CD4-positive, alpha-beta T cell treated with Interleukin-12 subunit alpha and Interleukin-12 subunit beta, for 1 hour (primary cell): ENCODE measurements around the gene CFAP299.
A peak's percentile ranks its signal among the peaks of the same experiment; 100 is the strongest.

Experiments
- DNase-seq: peaks from one replicate; pipeline ENCODE4 v3.0.0-alpha.2; 2020

The CFAP299 gene

GRCh38 chr4:80393246-80393969 lies 57.9 kb downstream of the CFAP299 start:
- DNase-seq = no peak

GRCh38 chr4:80393970-80394250 lies 58.4 kb downstream of the CFAP299 start:
- no peak for DNase-seq

- DNase-seq = no peak
These were observed 71.7 kb downstream of the CFAP299 start for GRCh38 chr4:80407246-80407645.

GRCh38 chr4:80409809-80410208 lies 74.3 kb downstream of the CFAP299 start:
- no peak for DNase-seq

- no peak for DNase-seq
These were observed 76.8 kb downstream of the CFAP299 start for GRCh38 chr4:80412322-80412721.

- no peak for DNase-seq
These were observed 77.6 kb downstream of the CFAP299 start for GRCh38 chr4:80413086-80413485.

- no peak for DNase-seq
These were observed 81.5 kb downstream of the CFAP299 start for GRCh38 chr4:80417019-80417418.

GRCh38 chr4:80419946-80420345 lies 84.4 kb downstream of the CFAP299 start:
- DNase-seq = no peak

- DNase-seq = no peak
These were observed 85.1 kb downstream of the CFAP299 start for GRCh38 chr4:80420638-80421037.

GRCh38 chr4:80422727-80423404 lies 87.3 kb downstream of the CFAP299 start:
- DNase-seq = peak; percentile 40

- no peak for DNase-seq
These were observed 88.2 kb downstream of the CFAP299 start for GRCh38 chr4:80423553-80424224.

- DNase-seq = no peak
These were observed 88.7 kb downstream of the CFAP299 start for GRCh38 chr4:80424225-80424581.

GRCh38 chr4:80425124-80426100 lies 89.9 kb downstream of the CFAP299 start:
- DNase-seq = no peak

GRCh38 chr4:80431203-80431965 lies 95.9 kb downstream of the CFAP299 start:
- no peak for DNase-seq

- no peak for DNase-seq
These were observed 98.7 kb downstream of the CFAP299 start for GRCh38 chr4:80434238-80434637.

- DNase-seq = peak; percentile 3
These were observed 102.5 kb downstream of the CFAP299 start for GRCh38 chr4:80438016-80438415.

GRCh38 chr4:80439294-80440061 lies 103.9 kb downstream of the CFAP299 start:
- DNase-seq = peak; percentile 55

GRCh38 chr4:80446248-80446647 lies 110.7 kb downstream of the CFAP299 start:
- no peak for DNase-seq

GRCh38 chr4:80446664-80447063 lies 111.1 kb downstream of the CFAP299 start:
- DNase-seq = no peak

- no peak for DNase-seq
These were observed 112.0 kb downstream of the CFAP299 start for GRCh38 chr4:80447493-80447892.

- no peak for DNase-seq
These were observed 112.5 kb downstream of the CFAP299 start for GRCh38 chr4:80448056-80448455.

GRCh38 chr4:80452055-80452454 lies 116.5 kb downstream of the CFAP299 start:
- DNase-seq = no peak
